Astrocyte of the spinal cord (primary cell): ENCODE results near the gene SPEM3.
A peak's percentile ranks its signal among the peaks of the same experiment; 100 is the strongest.

Experiments
- DNase-seq: peaks from one replicate; pipeline ENCODE4 v3.0.0; 2011; ENCODE audit warnings: low read depth, low spot score
- H3K4me3 ChIP-seq: 2 replicates; pipeline ENCODE4 v1.5.1; 2011; ENCODE audit warnings: low read depth, mild to moderate bottlenecking, low read length, moderate library complexity
- in situ Hi-C: cut with HindIII; loops from 2 replicates; pipeline ENCODE4 v1.10.0; 2017; ENCODE audit warnings: low sequenced_read_pairs
- TF ChIP-seq, protein P1 (sequence below): IDR thresholded peaks from 2 replicates; pipeline ENCODE4 v1.5.1; 2012; ENCODE audit warnings: low read depth, mild to moderate bottlenecking, low read length, inconsistent platforms

The SPEM3 gene

DNA sequence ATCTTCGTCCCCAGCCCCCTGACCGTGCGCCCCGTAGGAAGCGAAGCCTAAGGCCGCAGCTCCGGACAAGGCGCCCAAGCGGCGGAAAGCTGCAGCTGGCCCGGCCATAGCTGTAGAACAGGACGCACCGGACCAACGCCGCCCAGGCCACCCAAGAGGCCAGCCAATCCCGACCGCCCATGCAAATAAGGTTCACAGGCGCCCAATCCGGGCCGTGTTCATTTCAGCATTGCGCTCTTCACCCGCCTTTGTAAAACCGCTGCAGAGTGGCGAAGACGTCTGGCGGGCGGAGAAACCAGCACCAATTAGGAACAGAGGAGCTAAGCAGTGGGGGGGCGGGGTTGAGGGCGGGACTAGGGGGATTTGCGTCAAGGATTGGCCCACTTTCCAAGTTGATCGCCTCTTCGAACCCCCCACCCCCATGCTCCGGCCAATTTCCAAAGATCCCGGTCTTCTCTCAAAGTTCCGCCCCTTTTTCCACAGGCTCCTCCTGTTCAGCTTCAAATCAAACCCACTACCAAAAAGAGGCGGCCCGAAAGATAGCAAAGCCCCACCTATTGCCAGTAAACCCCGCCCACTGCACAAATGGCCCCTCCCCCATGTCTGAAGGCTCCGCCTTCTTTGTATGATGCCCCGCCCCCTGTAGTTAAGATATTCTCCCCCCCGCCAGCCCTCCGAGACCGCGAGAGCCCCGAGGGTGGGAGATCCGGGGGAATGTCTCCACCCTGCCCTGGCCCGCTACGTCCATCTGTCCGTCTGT lies 24.5 kb upstream of the SPEM3 start, which contains the start of gene TMEM256:
TSS of gene TMEM256 (minus strand) at position 121 of the 760 bp plus-strand sequence. CDS start at position 108, 13 bp downstream.
- peak; percentile 100 for DNase-seq
- TF ChIP-seq, protein P1, sequence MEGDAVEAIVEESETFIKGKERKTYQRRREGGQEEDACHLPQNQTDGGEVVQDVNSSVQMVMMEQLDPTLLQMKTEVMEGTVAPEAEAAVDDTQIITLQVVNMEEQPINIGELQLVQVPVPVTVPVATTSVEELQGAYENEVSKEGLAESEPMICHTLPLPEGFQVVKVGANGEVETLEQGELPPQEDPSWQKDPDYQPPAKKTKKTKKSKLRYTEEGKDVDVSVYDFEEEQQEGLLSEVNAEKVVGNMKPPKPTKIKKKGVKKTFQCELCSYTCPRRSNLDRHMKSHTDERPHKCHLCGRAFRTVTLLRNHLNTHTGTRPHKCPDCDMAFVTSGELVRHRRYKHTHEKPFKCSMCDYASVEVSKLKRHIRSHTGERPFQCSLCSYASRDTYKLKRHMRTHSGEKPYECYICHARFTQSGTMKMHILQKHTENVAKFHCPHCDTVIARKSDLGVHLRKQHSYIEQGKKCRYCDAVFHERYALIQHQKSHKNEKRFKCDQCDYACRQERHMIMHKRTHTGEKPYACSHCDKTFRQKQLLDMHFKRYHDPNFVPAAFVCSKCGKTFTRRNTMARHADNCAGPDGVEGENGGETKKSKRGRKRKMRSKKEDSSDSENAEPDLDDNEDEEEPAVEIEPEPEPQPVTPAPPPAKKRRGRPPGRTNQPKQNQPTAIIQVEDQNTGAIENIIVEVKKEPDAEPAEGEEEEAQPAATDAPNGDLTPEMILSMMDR: peak; percentile 6
- in situ Hi-C loops: no loop called here
- H3K4me3 ChIP-seq: peak within 1 kb of the TSS; percentile 74

DNA sequence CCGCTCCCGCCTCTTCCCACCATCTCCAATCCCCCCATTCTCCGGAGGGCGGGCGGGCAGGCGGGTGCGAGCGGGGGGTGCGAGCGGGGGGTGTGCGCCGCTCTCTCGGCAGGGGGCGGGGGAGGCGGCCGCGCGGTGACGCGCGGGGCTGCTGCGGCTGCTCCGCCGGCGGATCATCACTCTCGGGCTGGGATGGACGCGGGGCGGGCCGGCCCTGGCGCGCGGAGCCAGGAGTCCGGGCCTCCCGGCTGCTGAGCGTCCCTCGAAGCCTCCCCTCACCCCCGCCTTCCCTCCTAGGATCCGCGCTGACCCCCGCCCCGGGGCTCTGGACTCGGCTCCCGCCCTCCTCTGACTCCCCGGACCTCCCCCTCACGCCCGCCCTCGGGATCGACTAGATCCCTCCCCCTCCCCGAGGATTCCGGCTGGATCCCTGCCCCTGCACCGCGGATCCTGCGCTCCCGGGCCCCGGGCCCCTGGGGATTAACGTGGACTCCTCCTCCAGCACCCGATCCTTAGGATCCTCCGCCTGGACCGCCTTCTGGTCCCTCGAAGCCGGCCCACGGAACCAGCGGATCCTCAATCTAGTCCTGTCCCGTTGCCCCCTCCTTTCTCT lies 23.8 kb upstream of the SPEM3 start:
- TF ChIP-seq, protein P1: no peak
- in situ Hi-C loops: no loop called here
- no peak for DNase-seq
- peak overlapping the region; percentile 70 for H3K4me3 ChIP-seq

- H3K4me3 ChIP-seq: peak overlapping the region; percentile 70
- DNase-seq: no peak
- TF ChIP-seq, protein P1: no peak
- in situ Hi-C loops: no loop called here
These were observed 23.1 kb upstream of the SPEM3 start for GRCh38 chr17:7405350-7406234.

- no peak for DNase-seq
- in situ Hi-C loops: no loop called here
- H3K4me3 ChIP-seq: peak overlapping the region; percentile 70
These were observed 22.3 kb upstream of the SPEM3 start for GRCh38 chr17:7406235-7406825.

DNA sequence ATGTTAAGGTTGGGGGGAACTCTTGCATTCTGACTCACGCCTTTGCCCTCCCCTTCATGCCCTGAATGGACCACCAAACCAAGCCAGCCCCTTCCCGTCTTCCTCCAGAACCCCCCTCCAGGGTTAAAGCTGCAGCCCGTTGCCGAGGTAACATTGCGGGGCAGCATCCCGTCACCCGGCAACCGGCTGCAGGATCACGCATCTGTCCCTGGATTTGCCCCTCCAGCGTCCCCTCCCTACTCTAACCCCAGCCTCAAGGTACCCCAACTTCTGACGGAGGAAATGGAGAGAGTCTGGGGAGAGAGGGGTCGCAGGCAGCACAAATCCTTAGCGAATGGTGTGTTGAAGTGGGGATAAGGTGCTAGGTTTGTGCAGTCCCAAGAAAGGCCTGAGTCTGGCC lies 21.6 kb upstream of the SPEM3 start:
- no peak overlapping the region for H3K4me3 ChIP-seq
- TF ChIP-seq, protein P1: no peak
- in situ Hi-C loops: no loop called here
- DNase-seq: no peak

More at GRCh38 chr17:7406235-7406825, 22.3 kb upstream of the SPEM3 start:
- TF ChIP-seq, protein P1: no peak
